Head of caudate nucleus (tissue), 42 donors: ENCODE results near the gene CDKN3.
A peak's percentile ranks its signal among the peaks of the same experiment; 100 is the strongest.

Experiments used
- DNase-seq, 42 donors: peaks; one replicate each; pipeline versions ENCODE4 v3.0.0 to v3.0.0-alpha.2; 2020 to 2021; ENCODE audit warnings: mixed read lengths in 7 of 42
- intact Hi-C: fragments of 100-400 bp; cut with DNase I; formaldehyde crosslinking; loops from one replicate; pipeline ENCODE4 v1.15.0; 2022

CDKN3 gene

GRCh38 chr14:54396493-54397335 is at the start of gene CDKN3:
Gene CDKN3 (plus strand): TSS chr14:54397007. CDS start chr14:54397069, 62 bp downstream.
- DNase-seq = peak; percentile 94 to 99 (median 98)
- intact Hi-C loops = no loop called here

GRCh38 chr14:54347044-54347443 is 49.8 kb upstream of the CDKN3 start:
- DNase-seq = peak in 1 of 42 donors; percentile 13
- intact Hi-C loops = loop anchor here (5.0 kb wide), 1 partner anchor 810 kb away; no protein-coding TSS in a partner anchor

GRCh38 chr14:54348001-54348611 is 48.7 kb upstream of the CDKN3 start:
- DNase-seq = peak in 10 of 42 donors; percentile 31 to 76 (median 46)
- intact Hi-C loops = loop anchor here (5.0 kb wide), 1 partner anchor 811 kb away; no protein-coding TSS in a partner anchor

- no peak for DNase-seq
- intact Hi-C loops = loop anchor here (5.0 kb wide), 1 partner anchor 812 kb away; no protein-coding TSS in a partner anchor
Observed at GRCh38 chr14:54348923-54349620, 47.7 kb upstream of the CDKN3 start.

GRCh38 chr14:54349713-54350112 is 47.1 kb upstream of the CDKN3 start:
- DNase-seq = no peak
- intact Hi-C loops = loop anchor here (5.0 kb wide), 1 partner anchor 812 kb away; no protein-coding TSS in a partner anchor

- DNase-seq = no peak
- intact Hi-C loops = no loop called here
Observed at GRCh38 chr14:54350203-54350602, 46.6 kb upstream of the CDKN3 start.

- intact Hi-C loops = no loop called here
- DNase-seq = no peak
Observed at GRCh38 chr14:54353266-54353665, 43.5 kb upstream of the CDKN3 start.

- DNase-seq = no peak
- intact Hi-C loops = no loop called here
Observed at GRCh38 chr14:54353694-54354093, 43.1 kb upstream of the CDKN3 start.

- DNase-seq = no peak
- intact Hi-C loops = no loop called here
Observed at GRCh38 chr14:54354096-54354495, 42.7 kb upstream of the CDKN3 start.

GRCh38 chr14:54354968-54355641 is 41.7 kb upstream of the CDKN3 start:
- intact Hi-C loops = no loop called here

GRCh38 chr14:54355698-54356097 is 41.1 kb upstream of the CDKN3 start:
- intact Hi-C loops = no loop called here
- DNase-seq = no peak

More at GRCh38 chr14:54354968-54355641, 41.7 kb upstream of the CDKN3 start:
- no peak for DNase-seq

- DNase-seq = no peak
- intact Hi-C loops = no loop called here
Observed at GRCh38 chr14:54356172-54356571, 40.6 kb upstream of the CDKN3 start.

- intact Hi-C loops = no loop called here
- no peak for DNase-seq
Observed at GRCh38 chr14:54360667-54361066, 36.1 kb upstream of the CDKN3 start.

- intact Hi-C loops = no loop called here
- DNase-seq = no peak
Observed at GRCh38 chr14:54362089-54362504, 34.7 kb upstream of the CDKN3 start.

GRCh38 chr14:54362759-54363437 is 33.9 kb upstream of the CDKN3 start:
- no peak for DNase-seq
- intact Hi-C loops = no loop called here

GRCh38 chr14:54364555-54365415 is 32.0 kb upstream of the CDKN3 start:
- peak in 5 of 42 donors; percentile 15 to 54 (median 19) for DNase-seq
- intact Hi-C loops = no loop called here
